ENCODE results near the gene VAV2. TPM values are rescaled to one million over a fixed set of nuclear protein-coding genes. Genes with fewer than 3 reads are reported as not detected.

The VAV2 gene
- total RNA-seq, 1 donor: 13.4 TPM

GRCh38 chr9:133759946-133760345 lies 232.2 kb downstream of the VAV2 start:
- no peak for DNase-seq (ENCODE audit: low read depth)
- TF ChIP-seq CTCF (IDR thresholded peaks at IDR 0.05; ENCODE audit: insufficient read depth, low read depth, low read length): no peak
- no peak overlapping the region for H3K4me3 ChIP-seq (ENCODE audit: low read depth, low read length)

- H3K4me3 ChIP-seq (ENCODE audit: low read depth, low read length): no peak overlapping the region
- peak; percentile 42 for DNase-seq (ENCODE audit: low read depth)
- TF ChIP-seq CTCF (IDR thresholded peaks at IDR 0.05; ENCODE audit: insufficient read depth, low read depth, low read length): no peak
Observed at GRCh38 chr9:133759146-133759900, 232.8 kb downstream of the VAV2 start.

- DNase-seq (ENCODE audit: low read depth): no peak
- TF ChIP-seq CTCF (IDR thresholded peaks at IDR 0.05; ENCODE audit: insufficient read depth, low read depth, low read length): no peak
- no peak overlapping the region for H3K4me3 ChIP-seq (ENCODE audit: low read depth, low read length)
Observed at GRCh38 chr9:133758228-133758627, 233.9 kb downstream of the VAV2 start.

- H3K4me3 ChIP-seq (ENCODE audit: low read depth, low read length): no peak overlapping the region
- no peak for TF ChIP-seq CTCF (IDR thresholded peaks at IDR 0.05; ENCODE audit: insufficient read depth, low read depth, low read length)
- no peak for DNase-seq (ENCODE audit: low read depth)
Observed at GRCh38 chr9:133754688-133755227, 237.4 kb downstream of the VAV2 start.

GRCh38 chr9:133754187-133754586 lies 237.9 kb downstream of the VAV2 start:
- DNase-seq (ENCODE audit: low read depth): no peak
- no peak overlapping the region for H3K4me3 ChIP-seq (ENCODE audit: low read depth, low read length)
- TF ChIP-seq CTCF (IDR thresholded peaks at IDR 0.05; ENCODE audit: insufficient read depth, low read depth, low read length): no peak

- no peak overlapping the region for H3K4me3 ChIP-seq (ENCODE audit: low read depth, low read length)
- TF ChIP-seq CTCF (IDR thresholded peaks at IDR 0.05; ENCODE audit: insufficient read depth, low read depth, low read length): no peak
- DNase-seq (ENCODE audit: low read depth): no peak
Observed at GRCh38 chr9:133752739-133753446, 239.2 kb downstream of the VAV2 start.

Measured in fibroblast of villous mesenchyme (primary cell).